Activated T-helper 2 cell treated with anti-CD3 and anti-CD28 coated beads, Interferon-gamma antibody, Interleukin-2, Interleukin-4, amounts not matched to agents 10 μg/mL and 5 μg/mL and 100 μg/mL, durations not matched to agents 14 hours and 24 hours and 36 hours (primary cell): ENCODE results near the gene TTC6. TPM values are rescaled to one million over a fixed set of nuclear protein-coding genes. Genes with fewer than 3 reads are reported as not detected.
A peak's percentile ranks its signal among the peaks of the same experiment; 100 is the strongest.

Experiments used
- DNase-seq: peaks from one replicate; pipeline ENCODE4 v3.0.0; 2021; ENCODE audit warnings: low spot score
- H3K27ac Mint-ChIP-seq: one replicate; pipeline ENCODE4 v1.8.0; 2021; ENCODE audit warnings: mixed read lengths
- H3K27me3 Mint-ChIP-seq: one replicate; pipeline ENCODE4 v1.8.0; 2021; ENCODE audit warnings: low read depth, mixed read lengths
- H3K36me3 Mint-ChIP-seq: one replicate; pipeline ENCODE4 v1.8.0; 2021; ENCODE audit warnings: low read depth, mixed read lengths
- H3K4me1 Mint-ChIP-seq: one replicate; pipeline ENCODE4 v1.8.0; 2021; ENCODE audit warnings: low read depth, mixed read lengths
- H3K4me3 Mint-ChIP-seq: one replicate; pipeline ENCODE4 v1.8.0; 2021; ENCODE audit warnings: low read depth, mild to moderate bottlenecking, moderate library complexity, mixed read lengths
- H3K9me3 Mint-ChIP-seq: one replicate; pipeline ENCODE4 v1.8.0; 2021; ENCODE audit warnings: mixed read lengths
- intact Hi-C: fragments of 100-400 bp; cut with micrococcal nuclease; formaldehyde crosslinking; loops from one replicate; pipeline ENCODE4 v1.15.1; 2023
- total RNA-seq: library from RNA; stranded (reverse); gene quantifications from 2 replicates; pipeline ENCODE4 v1.2.3, GENCODE V29; 2022

TTC6 gene
- total RNA-seq, 1 donor from 2014 or later = not detected

DNA sequence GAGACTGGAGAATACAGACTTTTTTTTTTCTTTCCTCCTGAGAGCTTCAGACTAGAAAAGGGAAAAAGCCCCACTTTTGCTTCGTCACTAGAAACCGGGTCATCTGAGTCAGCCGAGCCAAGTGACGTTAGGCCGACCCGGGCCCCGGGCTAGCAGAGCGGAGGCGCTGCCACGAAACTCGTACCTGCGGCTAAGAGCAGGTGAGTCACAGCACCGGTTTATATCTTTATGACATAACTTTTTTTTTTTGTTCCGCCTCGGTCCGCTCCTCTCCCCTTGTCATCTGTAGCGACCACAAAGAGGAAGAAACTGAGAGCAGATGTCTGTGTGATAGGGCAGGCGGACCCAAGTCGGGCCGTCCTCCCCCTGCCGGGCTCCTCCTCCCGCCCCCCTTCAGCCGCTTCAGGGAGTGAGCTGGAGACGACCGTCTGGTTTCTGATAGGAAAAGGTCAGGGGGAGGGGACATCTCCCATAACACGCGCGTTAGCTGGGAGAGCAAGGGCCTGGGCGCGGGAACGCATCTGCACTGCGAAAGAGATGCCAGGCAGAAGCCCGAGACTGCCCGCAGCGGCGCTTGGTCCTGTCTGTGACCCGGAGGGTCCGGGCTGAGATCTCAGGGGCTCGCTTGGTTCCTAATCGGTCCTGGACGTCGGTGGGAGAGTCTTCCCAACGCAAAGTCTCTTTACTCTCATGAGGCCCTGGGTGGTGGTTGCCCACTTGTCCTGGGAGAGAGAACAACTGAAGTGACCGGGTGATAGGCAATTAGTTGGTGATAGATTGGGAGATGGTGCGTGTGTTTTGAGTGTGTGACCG is 586 bp downstream of the TTC6 start:
- Mint-ChIP-seq H3K9me3 (peaks cover 13% of the 10 kb centered on the region), H3K4me1 (peaks cover 8% of the 10 kb centered on the region), H3K4me3 (peak overlapping the region; percentile 58), H3K36me3 (peaks cover 6% of the 10 kb centered on the region), H3K27me3 (peaks cover 74% of the 10 kb centered on the region), H3K27ac (peak overlapping the region; percentile 72)
- DNase-seq = no peak
- intact Hi-C loops = no loop called here

DNA sequence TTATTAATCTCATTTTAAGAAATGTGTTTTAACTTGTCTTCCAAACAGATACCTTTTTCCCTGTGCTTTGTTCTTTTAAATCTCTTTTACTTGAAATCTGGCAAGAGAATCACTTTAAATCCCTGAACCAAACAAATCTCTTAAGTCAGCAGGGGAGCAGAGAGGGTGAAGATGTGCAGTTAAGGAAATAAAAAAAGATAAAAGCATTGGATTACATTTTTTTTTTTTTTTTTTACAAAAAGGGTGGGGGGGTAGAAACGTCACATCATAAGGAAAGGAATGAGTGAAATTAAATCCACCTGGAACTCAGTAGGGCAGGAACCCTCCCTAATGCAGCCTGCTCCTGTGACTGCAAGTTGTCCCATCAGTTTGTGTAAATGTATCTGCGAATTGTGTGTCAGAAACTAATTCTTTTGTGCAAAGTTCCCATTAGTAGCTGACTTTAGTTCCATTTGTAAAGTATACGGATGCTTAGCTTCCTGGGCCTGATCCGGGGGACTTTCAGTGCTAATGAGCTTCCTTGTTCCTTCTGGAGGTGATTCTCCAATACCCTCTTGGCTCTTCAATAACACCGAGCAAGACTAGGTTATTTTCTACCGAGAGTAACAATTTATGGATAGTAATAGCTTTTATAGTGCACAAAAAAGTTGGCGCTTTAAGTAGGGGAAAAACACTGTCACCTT is 1.5 kb downstream of the TTC6 start:
- H3K36me3 Mint-ChIP-seq = peaks cover 6% of the 10 kb centered on the region
- intact Hi-C loops = no loop called here

DNA sequence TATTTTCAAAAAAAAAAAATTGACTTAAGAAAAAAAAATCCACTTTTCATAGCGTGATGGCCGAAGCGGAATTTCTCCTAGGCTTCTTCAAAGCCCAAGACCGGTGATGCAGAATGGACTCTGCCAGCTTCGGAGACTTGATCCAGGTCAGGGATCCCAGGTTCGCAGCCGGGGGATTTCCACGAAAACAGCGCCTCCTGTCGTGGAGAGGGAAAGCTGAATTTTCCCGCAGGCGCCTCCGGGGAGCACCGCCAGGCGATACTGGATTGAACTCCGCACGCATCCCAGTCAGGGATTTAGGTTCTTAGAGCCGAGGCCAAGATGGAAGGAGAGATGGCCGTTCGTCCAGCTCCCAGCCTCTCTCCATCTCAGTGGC is 2.1 kb downstream of the TTC6 start:
- peaks cover 8% of the 10 kb centered on the region for H3K4me1 Mint-ChIP-seq
- no peak overlapping the region for H3K4me3 Mint-ChIP-seq
- intact Hi-C loops = no loop called here
- DNase-seq = no peak
- no peak overlapping the region for H3K27ac Mint-ChIP-seq
- peaks cover 6% of the 10 kb centered on the region for H3K36me3 Mint-ChIP-seq
- peaks cover 74% of the 10 kb centered on the region for H3K27me3 Mint-ChIP-seq
- H3K9me3 Mint-ChIP-seq = peaks cover 13% of the 10 kb centered on the region

More for the DNA sequence above, 1.5 kb downstream of the TTC6 start:
- Mint-ChIP-seq H3K27ac (no peak overlapping the region), H3K9me3 (peaks cover 13% of the 10 kb centered on the region), H3K27me3 (peaks cover 77% of the 10 kb centered on the region), H3K4me3 (no peak overlapping the region), H3K4me1 (peaks cover 8% of the 10 kb centered on the region)
- DNase-seq = no peak

DNA sequence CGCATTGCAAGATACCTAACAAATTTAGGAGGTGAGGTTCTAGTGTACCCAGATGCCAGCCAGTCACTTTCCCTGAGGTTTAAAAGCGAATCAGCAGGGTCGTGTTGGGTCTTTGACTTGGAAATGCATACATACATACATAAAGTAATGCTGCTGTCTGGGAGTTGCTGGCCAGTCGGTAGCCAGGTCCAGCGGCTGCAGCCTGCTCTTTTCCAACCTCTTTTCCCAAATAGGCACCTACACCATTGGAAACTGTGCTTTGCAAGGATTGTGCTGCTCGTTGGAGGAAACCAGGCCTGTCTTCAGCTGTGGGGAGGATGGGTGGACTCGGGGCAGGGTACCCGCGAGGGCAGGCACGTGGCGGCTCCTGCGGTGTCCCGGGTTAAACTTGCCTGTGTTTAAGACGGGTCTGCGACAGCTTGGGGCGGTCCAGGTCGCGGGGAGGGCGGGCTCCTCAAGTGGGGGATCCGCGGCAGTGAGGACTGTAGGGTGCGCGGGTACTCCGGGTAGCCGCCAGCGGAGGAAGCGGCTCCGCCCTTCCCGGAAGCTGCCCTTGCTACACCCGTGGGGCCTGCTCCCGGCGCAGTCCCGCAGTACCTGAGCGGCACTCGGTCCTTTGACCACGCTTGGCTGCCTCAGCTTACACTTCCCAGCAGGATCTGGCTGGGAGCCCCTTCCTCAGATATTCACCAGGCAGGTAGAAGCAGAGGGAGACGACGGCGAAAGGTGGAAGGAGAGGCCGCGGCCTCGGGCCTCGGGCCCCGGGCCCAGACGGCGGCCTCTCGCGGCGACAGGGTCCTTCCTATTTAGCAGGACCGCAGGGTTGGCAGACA is 2.7 kb downstream of the TTC6 start:
- H3K36me3 Mint-ChIP-seq = peaks cover 6% of the 10 kb centered on the region
- H3K4me1 Mint-ChIP-seq = peaks cover 8% of the 10 kb centered on the region
- H3K27ac Mint-ChIP-seq = no peak overlapping the region
- no peak overlapping the region for H3K4me3 Mint-ChIP-seq
- peaks cover 13% of the 10 kb centered on the region for H3K9me3 Mint-ChIP-seq
- intact Hi-C loops = loop anchor here (2.0 kb wide), 1 partner anchor 13 kb away; no protein-coding TSS in a partner anchor
- no peak for DNase-seq
- peaks cover 72% of the 10 kb centered on the region for H3K27me3 Mint-ChIP-seq

DNA sequence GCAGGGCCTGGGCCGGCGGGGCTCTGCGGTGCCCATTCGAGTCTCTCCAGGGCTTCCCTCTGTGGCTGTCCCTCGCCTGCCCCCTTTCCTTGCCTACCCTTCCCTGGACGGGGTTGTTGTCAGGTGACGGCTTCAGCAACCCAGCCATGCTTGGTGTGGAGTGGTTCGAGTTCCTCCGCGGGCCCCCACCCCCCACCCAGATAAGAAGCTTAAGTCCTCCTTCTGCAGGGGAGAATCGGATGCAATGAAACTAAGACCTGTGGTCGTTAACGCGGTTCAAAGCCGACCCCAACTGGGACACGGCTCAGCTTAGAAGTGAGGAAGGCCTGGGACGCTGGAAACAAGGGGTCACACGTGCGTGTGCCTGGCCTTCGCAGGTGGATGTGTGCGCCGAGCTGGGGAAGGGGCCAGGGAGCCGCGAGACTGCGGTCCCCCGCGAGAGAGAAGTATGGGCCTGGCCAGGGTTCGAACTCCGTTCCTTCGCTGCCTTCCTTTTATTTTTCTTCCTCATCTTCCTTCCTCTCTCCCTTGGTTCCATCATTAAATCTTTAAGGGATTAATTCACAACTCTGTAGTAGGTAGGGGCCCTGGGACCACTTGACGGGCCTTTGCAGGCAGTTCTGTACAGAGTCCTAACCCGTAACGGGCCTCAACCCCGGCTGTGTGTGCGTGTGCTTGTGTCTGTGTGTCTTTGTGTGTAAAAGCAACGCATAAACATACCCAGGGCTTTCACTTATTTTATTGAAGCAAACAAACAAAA is 3.5 kb downstream of the TTC6 start:
- Mint-ChIP-seq H3K4me1 (peaks cover 7% of the 10 kb centered on the region), H3K9me3 (peaks cover 13% of the 10 kb centered on the region), H3K27ac (no peak overlapping the region), H3K27me3 (peaks cover 67% of the 10 kb centered on the region), H3K36me3 (peaks cover 6% of the 10 kb centered on the region), H3K4me3 (no peak overlapping the region)
- DNase-seq = no peak
- intact Hi-C loops = loop anchor here (2.0 kb wide), 1 partner anchor 14 kb away; no protein-coding TSS in a partner anchor

DNA sequence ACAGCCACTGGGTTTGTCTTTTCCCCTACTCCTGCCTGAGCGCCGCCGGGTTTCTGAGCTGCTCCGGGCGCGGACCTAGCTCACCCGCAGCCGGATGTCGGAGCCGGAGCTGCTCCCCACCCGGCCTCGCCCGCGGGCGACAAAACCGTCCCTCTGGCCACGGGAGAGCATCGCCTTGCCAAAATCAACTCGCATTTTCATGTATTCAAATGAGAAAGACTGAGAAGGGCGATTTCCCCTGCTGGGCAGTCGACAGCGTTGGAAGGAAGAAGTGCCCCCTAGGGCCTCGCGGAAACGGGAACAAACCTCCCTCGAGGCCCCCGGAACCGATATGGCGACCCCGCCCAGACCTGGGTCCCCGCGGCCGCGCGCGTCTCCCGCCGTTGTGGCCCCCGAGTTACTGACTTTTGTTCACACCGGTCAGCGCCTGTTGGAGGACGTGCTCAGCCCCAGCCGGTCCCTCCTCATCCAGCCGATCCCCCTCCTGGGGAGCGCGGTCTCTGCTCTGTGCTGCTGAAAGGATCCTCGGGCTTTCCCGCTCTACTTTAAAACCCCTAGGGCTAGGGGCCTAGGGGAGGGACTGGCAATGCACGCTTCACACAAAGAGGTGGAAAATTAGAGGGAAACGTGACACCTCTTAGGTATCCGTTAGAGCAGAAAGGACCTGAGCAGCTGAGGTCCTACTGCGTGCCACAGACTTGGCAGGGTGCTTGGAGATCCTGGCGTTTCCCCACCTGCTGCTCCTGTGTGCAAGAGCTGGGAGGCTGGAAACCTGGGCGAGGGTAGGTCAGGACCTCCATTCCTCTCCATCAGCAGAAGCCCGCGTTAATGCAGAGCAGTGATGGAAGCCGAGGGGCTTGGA is 4.3 kb downstream of the TTC6 start:
- intact Hi-C loops = loop anchor here (2.0 kb wide), 1 partner anchor 15 kb away; no protein-coding TSS in a partner anchor
- Mint-ChIP-seq H3K4me1 (peaks cover 3% of the 10 kb centered on the region), H3K27me3 (peaks cover 62% of the 10 kb centered on the region), H3K9me3 (peaks cover 13% of the 10 kb centered on the region), H3K36me3 (peaks cover 6% of the 10 kb centered on the region), H3K4me3 (no peak overlapping the region), H3K27ac (no peak overlapping the region)
- DNase-seq = no peak

DNA sequence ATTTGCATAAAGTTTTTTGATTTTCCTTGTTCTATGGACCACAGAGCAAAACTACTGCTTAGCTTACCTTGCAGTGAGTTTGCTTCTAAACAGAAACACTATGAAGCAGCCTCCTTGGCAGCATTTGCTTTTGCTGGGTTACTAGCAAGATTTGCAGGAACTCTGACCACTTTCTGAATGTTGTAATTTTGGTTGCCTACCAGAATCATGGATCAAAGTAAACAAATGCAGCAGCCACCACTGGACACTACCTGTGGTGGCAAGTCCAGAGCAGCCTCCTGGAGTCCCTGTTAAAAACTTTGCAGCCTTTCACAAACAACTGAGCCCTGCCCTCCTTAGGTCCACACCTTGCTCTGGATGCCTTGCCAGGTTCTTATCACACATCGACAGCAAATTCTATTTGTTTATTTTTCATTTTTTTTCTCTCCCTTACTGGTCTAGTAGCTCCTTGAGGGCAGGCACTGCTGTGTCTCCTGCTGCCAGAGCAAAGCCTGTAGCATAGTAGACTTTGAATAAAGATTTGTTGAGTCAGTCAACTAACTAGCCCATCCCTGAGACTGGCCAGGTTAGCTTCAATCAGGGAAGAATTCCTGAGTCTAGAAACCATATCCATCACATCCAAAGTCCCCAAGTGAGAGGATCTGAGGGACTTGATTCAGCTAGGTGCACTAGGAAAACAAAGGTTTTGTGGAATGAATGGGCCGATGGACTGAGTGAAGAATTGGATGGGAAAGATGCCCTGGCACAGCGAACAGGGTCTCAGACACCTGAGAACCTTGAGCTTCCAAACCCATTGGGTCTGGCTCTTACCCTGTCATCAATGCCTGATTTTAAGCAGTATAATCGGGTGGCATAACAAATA is 5.7 kb downstream of the TTC6 start:
- peaks cover 13% of the 10 kb centered on the region for H3K9me3 Mint-ChIP-seq
- peaks cover 6% of the 10 kb centered on the region for H3K36me3 Mint-ChIP-seq
- H3K4me1 Mint-ChIP-seq = peaks cover 3% of the 10 kb centered on the region
- H3K27me3 Mint-ChIP-seq = peaks cover 57% of the 10 kb centered on the region
- intact Hi-C loops = no loop called here
- DNase-seq = no peak
- H3K27ac Mint-ChIP-seq = no peak overlapping the region
- no peak overlapping the region for H3K4me3 Mint-ChIP-seq

DNA sequence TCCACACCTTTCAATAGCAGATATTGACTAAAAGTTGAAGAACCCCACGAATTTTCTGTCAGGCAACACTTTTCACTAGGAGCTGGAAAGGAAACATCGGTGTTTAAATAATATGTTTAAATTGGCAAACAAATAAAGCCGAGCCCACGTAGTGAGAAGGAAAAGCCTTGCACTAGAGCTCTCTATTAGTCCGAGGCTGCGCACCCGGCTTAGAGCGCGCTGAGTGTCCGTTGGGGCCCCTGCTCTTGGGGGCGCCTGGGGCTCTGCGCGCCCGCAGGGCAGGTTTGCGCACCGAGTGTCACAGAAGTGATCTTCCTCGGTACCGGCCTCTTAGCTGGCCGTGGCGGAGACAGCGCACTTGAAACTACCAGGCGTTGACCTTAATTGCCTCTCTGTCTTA is 6.4 kb downstream of the TTC6 start:
- no peak overlapping the region for H3K4me3 Mint-ChIP-seq
- DNase-seq = no peak
- H3K27ac Mint-ChIP-seq = no peak overlapping the region
- H3K9me3 Mint-ChIP-seq = peaks cover 7% of the 10 kb centered on the region
- intact Hi-C loops = no loop called here
- H3K27me3 Mint-ChIP-seq = peaks cover 49% of the 10 kb centered on the region
- peaks cover 6% of the 10 kb centered on the region for H3K36me3 Mint-ChIP-seq
- peaks cover 3% of the 10 kb centered on the region for H3K4me1 Mint-ChIP-seq

DNA sequence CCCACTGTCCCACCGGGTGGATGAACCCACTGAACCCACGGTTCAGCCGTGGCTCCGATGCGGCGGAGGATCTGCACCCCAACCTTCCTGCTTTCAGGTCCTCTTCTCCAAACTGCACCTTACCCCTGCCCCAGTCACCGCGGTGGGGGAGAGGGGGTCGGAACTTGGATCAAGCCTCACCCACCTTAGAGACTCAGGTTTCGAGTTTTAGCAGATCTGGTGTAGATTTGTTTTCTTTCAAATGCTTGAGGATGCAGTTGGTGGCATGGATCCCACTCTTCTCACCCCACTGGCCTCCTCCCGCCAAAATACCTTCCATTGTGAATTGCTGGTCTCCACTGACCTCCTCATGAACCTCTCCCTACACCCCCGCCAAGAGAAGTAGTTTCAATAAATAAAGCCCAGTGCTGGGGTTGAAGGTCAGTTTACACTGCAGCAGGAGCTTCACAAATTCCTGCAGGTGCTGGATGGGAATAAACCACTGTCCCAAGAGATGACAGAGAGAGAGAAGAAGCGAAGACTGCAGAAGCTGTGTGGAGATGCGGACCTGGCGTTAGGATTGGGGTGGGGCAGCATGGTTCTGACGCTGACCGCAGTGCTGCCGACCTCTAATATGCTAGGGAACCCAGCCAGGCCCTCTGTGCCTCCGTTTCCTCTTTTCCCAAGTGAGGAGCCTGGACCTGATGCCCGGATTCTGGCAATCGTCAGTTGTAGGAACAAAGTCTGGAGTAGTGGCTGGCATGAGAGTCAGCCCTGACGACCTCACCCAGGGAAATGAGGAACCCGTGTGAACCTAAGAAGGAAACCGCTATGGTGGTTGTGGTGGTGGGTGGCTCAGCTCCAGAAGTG is 7.4 kb downstream of the TTC6 start:
- peaks cover 7% of the 10 kb centered on the region for H3K9me3 Mint-ChIP-seq
- no peak overlapping the region for H3K27ac Mint-ChIP-seq
- DNase-seq = no peak
- H3K27me3 Mint-ChIP-seq = peaks cover 40% of the 10 kb centered on the region
- no peak overlapping the region for H3K4me3 Mint-ChIP-seq
- H3K36me3 Mint-ChIP-seq = peaks cover 6% of the 10 kb centered on the region
- intact Hi-C loops = no loop called here
- H3K4me1 Mint-ChIP-seq = peaks cover 3% of the 10 kb centered on the region

DNA sequence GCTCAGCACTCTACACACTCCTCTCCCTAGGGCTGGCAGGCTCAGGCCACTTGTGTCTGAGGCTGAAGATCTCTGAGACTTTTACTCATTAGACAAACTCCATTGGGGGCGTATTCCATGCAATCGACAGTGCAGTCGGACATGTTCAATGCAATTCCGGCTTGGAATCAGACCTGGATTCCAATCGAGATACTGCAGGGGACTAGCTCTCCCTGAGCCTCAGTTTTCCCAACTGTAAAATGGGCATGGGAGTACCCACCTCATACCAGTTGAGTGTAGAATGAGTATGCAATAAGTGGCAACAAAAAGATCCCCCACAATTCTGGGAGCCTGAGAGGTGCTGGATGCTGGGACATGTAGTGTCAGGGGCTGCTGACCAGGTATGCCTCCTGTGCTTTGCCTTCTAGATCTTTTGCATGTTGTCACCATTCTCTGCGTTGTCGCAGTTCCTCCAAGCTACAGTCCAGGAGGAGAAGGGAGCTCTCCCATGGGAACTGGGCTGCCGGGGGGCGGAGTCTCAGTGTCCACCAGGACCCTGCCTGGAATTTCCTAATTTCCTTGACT is 8.3 kb downstream of the TTC6 start:
- Mint-ChIP-seq H3K9me3 (peaks cover 5% of the 10 kb centered on the region), H3K36me3 (peaks cover 5% of the 10 kb centered on the region), H3K27me3 (peaks cover 33% of the 10 kb centered on the region), H3K4me3 (no peak overlapping the region), H3K4me1 (peaks cover 3% of the 10 kb centered on the region), H3K27ac (no peak overlapping the region)
- intact Hi-C loops = no loop called here
- no peak for DNase-seq
